CD4-positive, CD25-positive, alpha-beta regulatory T cell (primary cell): Measurements from ENCODE around the gene MTA1. TPM values are rescaled to one million over a fixed set of nuclear protein-coding genes. Genes with fewer than 3 reads are reported as not detected.

Experiments used
- ATAC-seq, 2 donors: fragments of 150-1000 bp; cut with Tn5 transposase; one replicate each; pipeline ENCODE4 v1.10.0; 2021; ENCODE audit warnings: low read depth in 2 of 2, moderate number of reproducible peaks in 2 of 2, moderate library complexity in 1 of 2
- DNase-seq, 3 donors: peaks; one replicate each; pipeline versions ENCODE4 v3.0.0 to v3.0.0-alpha.2; 2012 to 2022; ENCODE audit warnings: mixed read lengths in 1 of 3
- H3K27ac ChIP-seq: one replicate; pipeline ENCODE4 v1.7.0; 2013; ENCODE audit warnings: mild to moderate bottlenecking, low read length; ENCODE audit not compliant: insufficient read depth, poor library complexity, severe bottlenecking
- H3K27me3 ChIP-seq: one replicate; pipeline ENCODE4 v1.7.0; 2013; ENCODE audit warnings: low read length; ENCODE audit not compliant: control insufficient read depth, insufficient read depth
- H3K36me3 ChIP-seq: one replicate; pipeline ENCODE4 v1.7.0; 2013; ENCODE audit warnings: mild to moderate bottlenecking, low read length, moderate library complexity; ENCODE audit not compliant: control insufficient read depth, insufficient read depth
- H3K4me1 ChIP-seq: 2 replicates; pipeline ENCODE4 v1.7.0; 2013; ENCODE audit warnings: mild to moderate bottlenecking, low read length; ENCODE audit not compliant: insufficient read depth, control insufficient read depth, poor library complexity, severe bottlenecking
- H3K4me3 ChIP-seq: one replicate; pipeline ENCODE4 v1.7.0; 2013; ENCODE audit warnings: low read depth, mild to moderate bottlenecking, low read length, moderate library complexity
- H3K9me3 ChIP-seq, 2 experiments: 1 replicate in 1 of 2; 2 replicates in 1 of 2; pipeline ENCODE4 v1.7.0; 2013; ENCODE audit warnings: low read length in 2 of 2, mild to moderate bottlenecking in 1 of 2, moderate library complexity in 1 of 2; ENCODE audit not compliant: control insufficient read depth in 2 of 2
- H3K27ac Mint-ChIP-seq, 3 donors: one replicate each; pipeline ENCODE4 v1.8.0; 2020 to 2022; ENCODE audit warnings: mild to moderate bottlenecking in 3 of 3, mixed read lengths in 3 of 3, moderate library complexity in 2 of 3
- H3K27me3 Mint-ChIP-seq: one replicate; pipeline ENCODE4 v1.8.0; 2022; ENCODE audit warnings: mild to moderate bottlenecking, mixed read lengths
- H3K36me3 Mint-ChIP-seq: one replicate; pipeline ENCODE4 v1.8.0; 2020; ENCODE audit warnings: mixed read lengths
- H3K4me1 Mint-ChIP-seq, 4 donors: one replicate each; pipeline ENCODE4 v1.8.0; 2020 to 2022; ENCODE audit warnings: mixed read lengths in 4 of 4, mild to moderate bottlenecking in 1 of 4
- H3K4me3 Mint-ChIP-seq, 4 donors: one replicate each; pipeline ENCODE4 v1.8.0; 2020 to 2022; ENCODE audit warnings: mild to moderate bottlenecking in 4 of 4, mixed read lengths in 4 of 4, moderate library complexity in 3 of 4
- H3K9me3 Mint-ChIP-seq, 7 donors: one replicate each; pipeline ENCODE4 v1.8.0; 2020 to 2022; ENCODE audit warnings: mixed read lengths in 7 of 7, mild to moderate bottlenecking in 3 of 7, moderate library complexity in 2 of 7
- polyA plus RNA-seq, 4 donors: library from polyadenylated mRNA; unstranded; fragments of 300-500 nt; fragmentation: Illumina TruSeq; gene quantifications; one replicate each; pipeline ENCODE4 v1.2.3, GENCODE V29; 2021
- total RNA-seq: library from RNA; stranded (reverse); gene quantifications from one replicate; pipeline ENCODE4 v1.2.3, GENCODE V29; 2022

MTA1 gene
- total and polyA plus RNA-seq, 5 donors from 2014 or later = 2.5 to 123 (median 3.1) TPM

DNA sequence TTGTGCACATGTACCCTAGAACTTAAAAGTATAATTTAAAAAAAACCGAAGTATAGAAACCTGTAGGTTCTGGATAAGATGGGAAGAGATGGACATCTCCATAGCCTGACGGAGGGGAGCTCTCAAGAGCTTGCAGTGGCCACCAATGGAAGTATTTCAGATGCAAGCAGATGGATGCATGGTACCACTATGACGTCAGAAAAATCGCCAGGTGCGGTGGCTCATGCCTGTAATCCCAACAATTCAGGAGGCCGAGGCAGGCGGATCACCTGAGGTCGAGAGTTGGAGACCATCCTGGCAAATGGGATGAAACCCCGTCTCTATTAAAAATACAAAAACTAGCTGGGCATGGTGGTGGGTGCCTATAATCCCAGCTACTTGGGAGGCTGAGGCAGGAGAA, 17.9 kb upstream of the MTA1 start:
- Mint-ChIP-seq H3K4me1 (peaks cover 0 to 30% (median 5%) of the 10 kb centered on the region in 4 donors), H3K36me3 (peaks cover 15% of the 10 kb centered on the region), H3K27ac (no peak overlapping the region), H3K9me3 (peaks cover 0 to 13% (median 3%) of the 10 kb centered on the region in 7 donors), H3K27me3 (peaks cover 5% of the 10 kb centered on the region), H3K4me3 (peak overlapping the region in 2 of 4 donors; percentile 19 to 79)
- Histone ChIP-seq H3K27me3 (no peaks in the 10 kb centered on the region), H3K4me1 (peaks cover 25% of the 10 kb centered on the region), H3K9me3 (no peaks in the 10 kb centered on the region), H3K4me3 (no peak overlapping the region), H3K36me3 (peaks cover 7% of the 10 kb centered on the region), H3K27ac (no peak overlapping the region)
- DNase-seq (no peak), ATAC-seq (no peak)

DNA sequence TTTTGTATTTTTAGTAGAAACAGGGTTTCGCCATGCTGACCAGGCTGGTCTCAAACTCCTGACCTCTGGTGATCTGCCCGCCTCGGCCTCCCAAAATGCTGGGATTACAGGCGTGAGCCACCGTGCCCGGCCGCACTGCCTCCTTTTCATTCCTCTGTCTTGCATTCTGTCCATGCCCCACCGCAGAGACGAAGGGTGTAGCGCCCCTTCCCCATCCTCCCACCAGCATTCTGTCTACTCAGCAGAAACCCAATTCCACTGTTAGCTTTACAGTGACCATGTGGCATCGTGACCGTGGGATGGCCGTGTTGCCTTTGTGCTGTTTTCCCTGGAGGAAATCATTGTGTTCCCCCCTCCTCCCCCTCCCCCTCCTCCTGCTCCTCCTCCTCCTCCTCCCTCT, 11.0 kb upstream of the MTA1 start:
- no peak overlapping the region for H3K4me3 Mint-ChIP-seq
- no peak for ATAC-seq
- H3K9me3 Mint-ChIP-seq = peaks cover 0 to 1% (median 0%) of the 10 kb centered on the region in 7 donors
- H3K4me1 ChIP-seq = peaks cover 10% of the 10 kb centered on the region
- peaks cover 47% of the 10 kb centered on the region for H3K27me3 Mint-ChIP-seq
- no peaks in the 10 kb centered on the region for H3K36me3 Mint-ChIP-seq
- H3K27me3 ChIP-seq = peaks cover 2% of the 10 kb centered on the region
- H3K9me3 ChIP-seq = no peaks in the 10 kb centered on the region
- H3K36me3 ChIP-seq = no peaks in the 10 kb centered on the region
- no peak overlapping the region for H3K27ac Mint-ChIP-seq
- H3K27ac ChIP-seq = no peak overlapping the region
- no peak for DNase-seq
- peaks cover 0 to 17% (median 2%) of the 10 kb centered on the region in 4 donors for H3K4me1 Mint-ChIP-seq
- no peak overlapping the region for H3K4me3 ChIP-seq

DNA sequence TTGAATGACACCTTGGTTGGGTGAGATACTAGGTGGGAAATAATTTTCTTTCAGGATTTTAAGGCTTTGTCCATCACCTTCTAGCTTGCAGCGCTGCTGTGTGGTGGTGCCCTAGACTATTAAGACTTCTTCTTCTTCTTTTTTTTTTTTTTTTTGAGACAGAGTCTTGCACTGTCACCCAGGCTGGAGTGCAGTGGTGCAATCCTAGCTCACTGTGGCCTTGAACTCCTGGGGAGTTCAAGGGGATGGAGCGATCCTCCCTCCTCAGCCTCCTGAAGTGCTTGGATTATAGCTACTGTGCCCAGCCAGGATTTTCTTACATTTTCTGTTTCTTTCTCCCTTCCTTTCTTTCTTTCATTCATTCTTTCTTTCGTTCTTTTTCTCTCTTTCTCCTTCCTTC, 10.3 kb upstream of the MTA1 start:
- H3K27ac Mint-ChIP-seq = no peak overlapping the region
- peaks cover 0 to 15% (median 2%) of the 10 kb centered on the region in 4 donors for H3K4me1 Mint-ChIP-seq

DNA sequence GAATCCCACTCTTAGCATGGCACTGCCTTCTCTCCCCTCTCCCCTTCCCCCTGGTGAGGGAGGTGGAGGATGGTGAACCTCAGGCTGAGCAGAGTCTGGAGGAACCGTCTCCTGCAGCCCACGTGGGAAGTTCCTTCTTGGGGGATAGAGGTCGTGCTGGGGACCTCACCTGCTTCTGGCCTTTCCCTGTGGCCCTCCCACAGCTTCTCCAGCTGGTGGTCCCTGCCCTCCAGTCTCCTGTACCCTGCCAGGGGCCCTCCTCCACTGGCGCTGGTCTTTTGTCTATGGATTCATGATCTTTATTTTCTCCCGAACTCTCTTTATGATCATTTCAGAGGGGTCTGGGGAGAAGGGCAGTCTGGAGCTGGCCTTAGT, 9.0 kb upstream of the MTA1 start:
- no peak for DNase-seq
- Mint-ChIP-seq H3K9me3 (peaks cover 0 to 1% (median 0%) of the 10 kb centered on the region in 7 donors), H3K4me3 (peak overlapping the region in 2 of 4 donors; percentile 5 to 9), H3K36me3 (no peaks in the 10 kb centered on the region), H3K4me1 (peaks cover 0 to 11% (median 3%) of the 10 kb centered on the region in 4 donors), H3K27me3 (peaks cover 54% of the 10 kb centered on the region), H3K27ac (no peak overlapping the region)
- Histone ChIP-seq H3K27me3 (peaks cover 5% of the 10 kb centered on the region), H3K36me3 (no peaks in the 10 kb centered on the region), H3K9me3 (no peaks in the 10 kb centered on the region), H3K27ac (no peak overlapping the region), H3K4me1 (peaks cover 19% of the 10 kb centered on the region), H3K4me3 (no peak overlapping the region)
- ATAC-seq = no peak

More for the DNA sequence above, 10.3 kb upstream of the MTA1 start:
- peaks cover 0 to 1% (median 0%) of the 10 kb centered on the region in 7 donors for H3K9me3 Mint-ChIP-seq
- H3K27ac ChIP-seq = no peak overlapping the region
- H3K4me1 ChIP-seq = peaks cover 10% of the 10 kb centered on the region
- peaks cover 54% of the 10 kb centered on the region for H3K27me3 Mint-ChIP-seq
- no peaks in the 10 kb centered on the region for H3K36me3 ChIP-seq
- H3K4me3 Mint-ChIP-seq = peak overlapping the region in 2 of 4 donors; percentile 36 to 80
- H3K4me3 ChIP-seq = no peak overlapping the region
- H3K9me3 ChIP-seq = no peaks in the 10 kb centered on the region
- DNase-seq (no peak), ATAC-seq (no peak)
- H3K27me3 ChIP-seq = peaks cover 5% of the 10 kb centered on the region
- H3K36me3 Mint-ChIP-seq = no peaks in the 10 kb centered on the region

DNA sequence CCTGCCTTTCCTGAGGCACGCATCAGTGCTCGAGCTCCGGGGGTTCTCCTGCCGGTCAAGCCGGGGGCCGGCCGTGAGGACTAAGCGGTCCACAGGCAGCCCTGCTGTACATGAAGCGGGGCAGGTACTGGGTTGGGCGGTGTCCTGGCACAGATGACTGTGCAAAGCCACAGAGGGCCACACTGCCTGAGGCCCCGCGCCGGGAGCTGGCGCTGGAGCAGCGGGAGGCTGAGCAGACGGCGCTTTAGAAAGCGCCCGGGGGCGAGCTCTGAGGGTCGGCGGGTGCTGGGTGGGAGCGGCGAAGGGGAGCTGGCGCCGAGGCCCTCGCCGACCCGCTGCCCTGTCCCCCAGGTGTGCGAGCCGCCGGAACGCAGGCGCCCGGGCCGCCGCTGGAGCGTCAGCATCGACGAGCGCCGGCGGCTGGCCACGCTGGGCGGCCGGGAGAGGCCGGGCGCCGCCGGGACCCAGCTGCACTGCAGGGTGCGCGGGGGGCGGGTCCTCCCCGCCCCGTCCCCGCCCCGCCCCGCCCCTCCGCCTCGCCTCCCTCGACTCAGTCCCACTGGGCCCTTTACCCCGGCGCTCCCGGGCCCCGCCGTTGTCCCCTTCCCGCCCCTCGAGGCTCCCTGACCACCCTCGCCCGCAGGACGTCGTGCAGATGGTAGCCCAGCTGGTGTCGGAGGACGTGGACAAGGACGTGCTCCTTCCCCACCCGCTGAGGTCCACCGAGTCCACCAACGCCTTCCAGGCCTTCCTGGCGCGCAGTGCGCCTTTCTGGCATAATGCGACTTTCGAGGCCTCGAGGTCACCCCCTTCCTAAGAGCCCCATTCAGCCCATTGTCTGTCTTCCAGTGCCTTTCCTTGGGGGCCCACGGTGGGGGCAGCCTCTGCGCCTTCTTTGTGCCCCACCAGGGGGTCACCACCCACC, 8.3 kb upstream of the MTA1 start:
- H3K27ac Mint-ChIP-seq = peak overlapping the region in 1 of 3 donors; percentile 83

DNA sequence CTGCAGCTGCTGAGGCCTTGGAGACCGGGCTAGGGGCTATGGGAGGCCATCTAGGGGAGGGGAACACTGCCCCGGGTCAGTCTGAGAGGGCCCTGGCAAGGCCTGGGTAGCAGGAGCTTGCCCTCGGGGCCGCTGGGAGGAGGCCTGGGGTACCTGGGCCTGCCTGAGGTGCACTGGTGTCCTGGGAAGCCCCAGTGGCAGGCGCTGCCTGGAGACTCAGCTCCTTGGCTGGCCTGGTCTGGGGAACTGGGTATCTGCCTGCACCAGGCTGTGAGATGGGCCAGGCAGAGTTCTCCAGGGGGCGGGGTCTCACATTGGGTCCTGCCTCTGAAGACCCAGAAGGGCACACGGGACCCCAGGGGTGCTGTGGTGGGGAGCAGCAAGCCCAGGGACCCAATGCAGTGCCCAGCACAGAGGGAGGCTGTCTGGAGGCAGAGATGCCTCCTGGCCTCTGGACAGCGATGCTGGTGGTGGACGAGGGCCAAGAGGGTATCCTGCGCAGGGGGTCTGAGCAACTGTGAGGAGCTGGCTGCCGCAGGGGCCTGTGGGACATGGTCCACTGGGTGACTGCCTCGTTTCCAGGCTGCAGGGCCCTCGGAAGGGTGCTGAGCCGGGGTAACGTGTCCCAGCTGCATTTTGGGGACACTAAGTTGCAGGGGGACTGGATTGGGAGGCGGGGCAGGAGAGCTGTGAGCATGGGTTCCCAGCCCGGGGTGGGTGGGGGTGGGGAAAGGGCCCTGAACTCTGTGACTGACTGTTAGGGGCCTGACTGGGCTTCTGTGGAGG, 7.4 kb upstream of the MTA1 start:
- Histone ChIP-seq H3K27ac (no peak overlapping the region), H3K4me3 (no peak overlapping the region), H3K36me3 (no peaks in the 10 kb centered on the region), H3K4me1 (peaks cover 19% of the 10 kb centered on the region), H3K9me3 (no peaks in the 10 kb centered on the region), H3K27me3 (peaks cover 5% of the 10 kb centered on the region)
- DNase-seq (no peak), ATAC-seq (no peak)
- Mint-ChIP-seq H3K4me1 (peaks cover 0 to 19% (median 3%) of the 10 kb centered on the region in 4 donors), H3K36me3 (no peaks in the 10 kb centered on the region), H3K4me3 (peak overlapping the region in 1 of 4 donors; percentile 69), H3K27me3 (peaks cover 49% of the 10 kb centered on the region), H3K27ac (no peak overlapping the region), H3K9me3 (peaks cover 0 to 1% (median 0%) of the 10 kb centered on the region in 7 donors)

More for the DNA sequence above, 8.3 kb upstream of the MTA1 start:
- H3K4me1 Mint-ChIP-seq = peaks cover 0 to 15% (median 3%) of the 10 kb centered on the region in 4 donors
- Histone ChIP-seq H3K27me3 (peaks cover 5% of the 10 kb centered on the region), H3K36me3 (no peaks in the 10 kb centered on the region), H3K9me3 (no peaks in the 10 kb centered on the region), H3K4me3 (no peak overlapping the region), H3K4me1 (peaks cover 19% of the 10 kb centered on the region), H3K27ac (no peak overlapping the region)
- DNase-seq = no peak
- H3K4me3 Mint-ChIP-seq = peak overlapping the region in 3 of 4 donors; percentile 9 to 69 (median 52)
- ATAC-seq = peak in 1 of 2 donors; percentile 24
- H3K9me3 Mint-ChIP-seq = peaks cover 0 to 1% (median 0%) of the 10 kb centered on the region in 7 donors
- H3K36me3 Mint-ChIP-seq = no peaks in the 10 kb centered on the region
- H3K27me3 Mint-ChIP-seq = peaks cover 51% of the 10 kb centered on the region

DNA sequence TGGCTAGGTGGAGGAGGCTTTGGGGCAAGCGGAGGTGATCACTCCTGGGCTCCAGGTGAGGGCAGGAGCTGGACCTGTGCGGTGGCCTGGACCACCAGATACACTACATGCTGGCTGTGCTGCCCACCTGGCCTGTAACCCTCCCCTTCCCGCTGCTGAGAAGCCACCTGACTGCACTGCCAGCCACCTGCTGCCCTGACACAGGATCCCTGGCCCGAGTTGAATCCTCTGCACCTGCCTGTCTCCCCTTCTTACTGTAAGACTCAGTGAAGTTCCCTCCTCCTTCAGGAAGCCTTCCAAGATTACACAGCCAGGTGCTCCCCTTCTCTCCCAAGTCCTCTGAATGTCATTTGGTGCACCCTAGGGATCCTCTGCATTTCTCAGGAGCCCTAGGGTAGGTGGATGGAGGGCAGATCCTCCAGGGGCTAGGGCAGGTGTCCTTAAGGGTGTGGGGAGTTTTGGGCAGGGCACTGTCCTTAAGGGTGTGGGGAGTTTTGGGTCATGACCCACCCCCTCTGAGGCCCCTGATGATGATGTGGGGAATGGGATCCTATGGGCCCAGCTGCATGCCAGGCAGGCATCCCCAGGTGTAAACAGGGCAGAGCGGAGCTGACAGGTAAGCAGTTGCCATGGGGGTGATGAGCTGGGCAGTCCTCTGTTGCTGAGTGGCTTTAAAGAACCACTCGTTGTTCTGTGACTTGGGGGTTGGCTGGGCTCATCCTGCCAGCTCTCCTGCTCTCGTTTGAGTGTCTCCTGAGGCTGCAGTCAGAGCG, 6.7 kb upstream of the MTA1 start:
- H3K36me3 Mint-ChIP-seq = no peaks in the 10 kb centered on the region
- H3K4me3 Mint-ChIP-seq = peak overlapping the region in 2 of 4 donors; percentile 36 to 41
- ATAC-seq = no peak
- peaks cover 5% of the 10 kb centered on the region for H3K27me3 ChIP-seq
- H3K27me3 Mint-ChIP-seq = peaks cover 44% of the 10 kb centered on the region
- peaks cover 0 to 19% (median 3%) of the 10 kb centered on the region in 4 donors for H3K4me1 Mint-ChIP-seq
- H3K4me3 ChIP-seq = no peak overlapping the region
- H3K9me3 Mint-ChIP-seq = peaks cover 0 to 1% (median 0%) of the 10 kb centered on the region in 7 donors
- no peak overlapping the region for H3K27ac Mint-ChIP-seq
- no peaks in the 10 kb centered on the region for H3K9me3 ChIP-seq
- peaks cover 19% of the 10 kb centered on the region for H3K4me1 ChIP-seq
- no peak for DNase-seq
- no peaks in the 10 kb centered on the region for H3K36me3 ChIP-seq
- H3K27ac ChIP-seq = no peak overlapping the region
